T-cell (primary cell): ENCODE measurements around the gene PRODH2. TPM values are rescaled to one million over a fixed set of nuclear protein-coding genes. Genes with fewer than 3 reads are reported as not detected.

Source experiments
- ATAC-seq, 4 experiments: fragments of 200-7000 bp in 3 of 4; fragments of 150-1000 bp in 1 of 4; cut with Tn5 transposase; replicated peaks in 1 of 4; 1 replicate in 3 of 4; 2 replicates in 1 of 4; pipeline ENCODE4 v1.10.0; 2021; ENCODE audit warnings: moderate library complexity in 3 of 4, mild to moderate bottlenecking in 2 of 4, moderate number of reproducible peaks in 1 of 4
- CTCF ChIA-PET, 2 donors: fragments of 300-600 bp; sonication (Branson Sonifier 250); formaldehyde crosslinking; loops; one replicate each; lab custom pipeline; 2022; ENCODE audit warnings: antibody characterized with exemption in 2 of 2; lab: Charles Lee
- POLR2A ChIA-PET, 2 donors: fragments of 300-600 bp; sonication (Branson Sonifier 250); formaldehyde crosslinking; loops; one replicate each; lab custom pipeline; 2022; ENCODE audit warnings: antibody characterized with exemption in 2 of 2; lab: Charles Lee
- DNase-seq, 35 experiments: peaks; one replicate each; pipeline versions ENCODE4 v3.0.0 to v3.0.0-alpha.2; 2013 to 2023
- H3K27ac ChIP-seq: one replicate; pipeline ENCODE4 v1.5.1; 2013; ENCODE audit warnings: low read length
- H3K27me3 ChIP-seq, 2 experiments: replicated peaks in 1 of 2; 1 replicate in 1 of 2; 2 replicates in 1 of 2; pipeline versions ENCODE4 v1.6.1 to v1.7.0; 2013; ENCODE audit warnings: low read length in 1 of 2, mixed read lengths in 1 of 2; ENCODE audit not compliant: control insufficient read depth in 2 of 2, insufficient read depth in 2 of 2; ENCODE audit errors: extremely low read depth in 1 of 2
- H3K36me3 ChIP-seq, 2 donors: 1 replicate in 1 of 2; 2 replicates in 1 of 2; pipeline versions ENCODE4 v1.6.1 to v1.7.0; 2013; ENCODE audit warnings: low read length in 1 of 2; ENCODE audit not compliant: control insufficient read depth in 2 of 2, insufficient read depth in 1 of 2; ENCODE audit errors: extremely low read depth in 1 of 2
- H3K4me1 ChIP-seq, 2 experiments: 1 replicate in 1 of 2; 2 replicates in 1 of 2; pipeline versions ENCODE4 v1.6.1 to v1.7.0; 2013; ENCODE audit warnings: low read length in 2 of 2, mixed read lengths in 1 of 2; ENCODE audit not compliant: insufficient read depth in 2 of 2, control insufficient read depth in 1 of 2; ENCODE audit errors: extremely low read depth in 1 of 2
- H3K4me3 ChIP-seq, 2 donors: 1 replicate in 1 of 2; 2 replicates in 1 of 2; pipeline versions ENCODE4 v1.5.1 to v1.7.0; 2013; ENCODE audit warnings: mild to moderate bottlenecking in 2 of 2, low read length in 1 of 2, moderate library complexity in 1 of 2; ENCODE audit not compliant: control insufficient read depth in 1 of 2; ENCODE audit errors: extremely low read depth in 1 of 2
- H3K9me3 ChIP-seq: 2 replicates; pipeline ENCODE4 v1.7.0; 2013
- H3K27ac Mint-ChIP-seq, 2 donors: one replicate each; pipeline ENCODE4 v1.8.0; 2020 to 2021; ENCODE audit warnings: mild to moderate bottlenecking in 2 of 2, mixed read lengths in 2 of 2
- H3K27me3 Mint-ChIP-seq, 2 donors: one replicate each; pipeline ENCODE4 v1.8.0; 2021 to 2022; ENCODE audit warnings: mixed read lengths in 2 of 2
- H3K36me3 Mint-ChIP-seq: one replicate; pipeline ENCODE4 v1.8.0; 2021; ENCODE audit warnings: mixed read lengths
- H3K4me1 Mint-ChIP-seq, 3 donors: one replicate each; pipeline ENCODE4 v1.8.0; 2020 to 2022; ENCODE audit warnings: mixed read lengths in 3 of 3, mild to moderate bottlenecking in 1 of 3
- H3K4me3 Mint-ChIP-seq, 3 donors: one replicate each; pipeline ENCODE4 v1.8.0; 2020 to 2022; ENCODE audit warnings: mild to moderate bottlenecking in 3 of 3, mixed read lengths in 3 of 3, moderate library complexity in 3 of 3
- H3K9me3 Mint-ChIP-seq, 3 donors: one replicate each; pipeline ENCODE4 v1.8.0; 2020 to 2022; ENCODE audit warnings: mixed read lengths in 3 of 3
- WGBS: methylation state at CpG from one replicate; pipeline ENCODE4 v1.1.5; 2013; ENCODE audit warnings: missing lambda C conversion rate; ENCODE audit not compliant: insufficient coverage; 5-methylcytosine and 5-hydroxymethylcytosine counted together
- total RNA-seq, 35 experiments: library from RNA in 6 of 35; stranded (reverse) in 6 of 35; fragments of 120-200 nt in 1 of 35; gene quantifications; one replicate each; pipeline versions ENCODE4 v1.2.1 to v1.2.4 and lab custom pipeline; 2013 to 2026

PRODH2 gene
- total RNA-seq, 5 donors from 2014 or later (not counting 1 experiment from before 2014, with no cell fraction given): not detected

GRCh38 chr19:35764432-35765315 lies 48.0 kb downstream of the PRODH2 start:
- Histone ChIP-seq H3K9me3 (no peaks in the 10 kb centered on the region), H3K27me3 (no peaks in the 10 kb centered on the region), H3K4me1 (peaks cover 0 to 3% of the 10 kb centered on the region in 2 experiments), H3K27ac (no peak overlapping the region), H3K36me3 (peaks cover 17 to 41% of the 10 kb centered on the region in 2 donors), H3K4me3 (no peak overlapping the region)
- CTCF ChIA-PET: no interaction called here
- ATAC-seq: no peak
- H3K36me3 Mint-ChIP-seq: peaks cover 18% of the 10 kb centered on the region
- POLR2A ChIA-PET: no interaction called here
- DNase-seq: no peak
- no peaks in the 10 kb centered on the region for H3K27me3 Mint-ChIP-seq
- H3K9me3 Mint-ChIP-seq: no peaks in the 10 kb centered on the region
- 99% methylated on average over 8 of the region's 17 CpGs for WGBS
- no peak overlapping the region for H3K27ac Mint-ChIP-seq
- H3K4me1 Mint-ChIP-seq: peaks cover under 1 to 9% (median 3%) of the 10 kb centered on the region in 3 donors
- H3K4me3 Mint-ChIP-seq: no peak overlapping the region

DNA sequence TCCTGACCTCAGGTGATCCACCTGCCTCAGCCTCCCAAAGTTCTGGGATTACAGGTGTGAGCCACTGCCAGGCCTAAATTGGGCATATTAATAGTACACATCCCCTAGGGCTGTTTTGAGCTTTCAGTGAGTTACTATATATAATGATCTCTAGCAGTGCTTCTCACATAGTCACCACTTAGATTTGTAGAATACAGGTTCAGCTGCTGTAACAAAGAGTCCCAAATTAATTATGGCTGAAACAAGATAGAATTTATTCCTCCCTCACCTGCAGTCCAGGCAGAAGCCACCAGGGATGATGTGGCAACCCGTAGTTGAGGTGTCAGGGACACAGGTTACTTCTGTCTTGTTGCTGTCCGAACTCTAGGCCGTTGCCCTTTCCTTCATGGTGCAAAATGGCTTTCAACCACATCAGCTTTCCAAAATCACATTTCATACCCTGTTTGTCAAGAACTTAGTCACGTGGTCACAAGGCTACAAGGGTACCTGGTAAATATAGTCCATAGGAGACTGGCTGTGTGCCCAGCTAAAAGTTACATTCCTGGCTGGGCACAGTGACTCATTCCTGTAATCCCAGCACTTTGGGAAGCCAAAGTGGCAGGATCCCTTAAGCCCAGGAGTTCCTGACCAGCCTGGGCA lies 51.8 kb downstream of the PRODH2 start:
- ChIA-PET CTCF (interaction anchor here in 1 of 2 donors (0.5 kb wide), 1 partner anchor 59 kb away, joined by 5 read pairs; no protein-coding TSS in a partner anchor), POLR2A (no interaction called here)
- H3K4me3 Mint-ChIP-seq: no peak overlapping the region
- Histone ChIP-seq H3K9me3 (no peaks in the 10 kb centered on the region), H3K27me3 (peaks cover 0 to 15% of the 10 kb centered on the region in 2 experiments), H3K4me1 (peaks cover 18 to 36% of the 10 kb centered on the region in 2 experiments), H3K27ac (no peak overlapping the region), H3K36me3 (peaks cover 17 to 37% of the 10 kb centered on the region in 2 donors), H3K4me3 (no peak overlapping the region)
- peaks cover 27 to 44% (median 29%) of the 10 kb centered on the region in 3 donors for H3K4me1 Mint-ChIP-seq
- WGBS: 83% methylated on average over 1 of the region's 4 CpGs
- no peaks in the 10 kb centered on the region for H3K9me3 Mint-ChIP-seq
- H3K27me3 Mint-ChIP-seq: peaks cover 4 to 5% of the 10 kb centered on the region in 2 donors
- DNase-seq: no peak
- no peak for ATAC-seq
- no peak overlapping the region for H3K27ac Mint-ChIP-seq
- H3K36me3 Mint-ChIP-seq: peaks cover 18% of the 10 kb centered on the region

DNA sequence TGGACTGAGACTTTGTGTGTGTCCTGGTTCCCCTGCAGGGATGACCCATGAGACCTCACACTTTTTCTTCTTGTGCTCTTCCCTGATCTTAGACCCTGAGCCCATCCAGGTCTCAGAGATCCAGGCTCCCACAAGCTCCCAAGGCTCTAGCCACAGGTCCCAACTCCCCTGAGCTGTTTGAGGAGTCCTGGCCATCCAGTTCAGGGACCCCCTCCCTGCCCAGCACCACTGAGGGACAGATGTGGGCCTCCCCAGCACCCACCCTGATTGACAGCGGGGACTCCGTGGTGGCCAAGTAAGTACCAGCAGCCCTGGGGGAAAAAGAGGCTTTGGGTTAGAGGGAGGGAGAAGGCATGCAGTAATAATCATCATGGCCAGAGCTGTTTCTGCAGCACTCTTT lies 52.9 kb downstream of the PRODH2 start:
- H3K27me3 Mint-ChIP-seq: peaks cover 6 to 9% of the 10 kb centered on the region in 2 donors
- peak overlapping the region in 2 of 3 donors; percentile 67 to 89 for H3K4me3 Mint-ChIP-seq
- ChIA-PET POLR2A (no interaction called here), CTCF (no interaction called here)
- Histone ChIP-seq H3K9me3 (no peaks in the 10 kb centered on the region), H3K36me3 (peaks cover 13 to 28% of the 10 kb centered on the region in 2 donors), H3K27ac (no peak overlapping the region), H3K4me1 (peaks cover 20 to 42% of the 10 kb centered on the region in 2 experiments), H3K4me3 (no peak overlapping the region), H3K27me3 (peaks cover 0 to 18% of the 10 kb centered on the region in 2 experiments)
- H3K9me3 Mint-ChIP-seq: no peaks in the 10 kb centered on the region
- WGBS: 100% methylated on average over 1 of the region's 2 CpGs
- no peak for DNase-seq
- H3K27ac Mint-ChIP-seq: no peak overlapping the region
- peaks cover 32 to 50% (median 33%) of the 10 kb centered on the region in 3 donors for H3K4me1 Mint-ChIP-seq
- no peak for ATAC-seq
- peaks cover 14% of the 10 kb centered on the region for H3K36me3 Mint-ChIP-seq

DNA sequence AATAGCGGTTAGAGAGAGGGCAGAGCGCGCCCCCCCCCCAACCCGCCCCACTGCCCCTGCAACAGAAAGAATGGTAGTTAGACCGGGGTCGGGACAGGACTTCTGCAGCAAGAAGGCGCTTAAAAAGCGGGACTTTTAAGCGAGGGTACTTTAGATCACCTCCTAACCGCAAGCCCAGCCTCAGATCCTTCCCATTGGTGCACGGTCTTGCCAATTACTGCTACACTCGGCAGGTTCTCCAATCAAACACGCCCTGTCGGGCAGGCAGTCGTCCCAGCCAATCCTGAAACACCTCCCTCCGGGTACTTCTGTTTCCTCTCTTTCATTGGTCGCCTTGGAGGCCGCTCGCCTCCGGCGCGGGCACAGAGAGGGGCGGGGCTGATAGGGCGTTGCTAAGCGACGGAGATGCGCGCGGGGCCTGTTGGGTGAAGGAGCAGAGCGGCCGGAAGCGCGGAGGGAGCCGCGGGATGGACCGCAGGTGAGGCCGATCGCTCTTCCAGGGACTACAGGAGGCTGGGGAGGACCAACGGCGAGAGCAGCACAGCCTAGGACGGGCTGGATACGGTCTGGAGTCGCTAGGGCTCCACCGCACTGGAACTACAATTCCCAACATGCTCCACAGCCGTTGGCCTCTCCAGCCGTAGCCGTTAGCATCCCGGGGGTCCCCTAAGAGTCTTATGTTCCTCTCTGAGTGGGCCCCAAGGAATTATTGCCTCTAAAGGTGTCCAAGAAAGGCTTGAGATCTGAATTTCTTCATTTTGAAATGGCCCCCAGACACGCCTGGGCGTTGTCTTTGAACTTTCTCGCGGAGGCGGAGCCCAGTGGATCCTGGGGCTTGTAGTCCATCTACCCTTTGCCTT lies 54.7 kb downstream of the PRODH2 start, which contains the start of gene PROSER3:
TSS of gene PROSER3 (plus strand) at position 428 of the 860 bp plus-strand sequence. CDS start at position 468, 40 bp downstream.
- peak; percentile 95 to 100 (median 98) for DNase-seq
- Mint-ChIP-seq H3K4me1 (peaks cover 32 to 51% (median 34%) of the 10 kb centered on the region in 3 donors), H3K4me3 (peak within 1 kb of the TSS; percentile 89 to 95 (median 93)), H3K27ac (peak within 1 kb of the TSS; percentile 91 to 95), H3K9me3 (no peaks in the 10 kb centered on the region), H3K27me3 (peaks cover 7 to 10% of the 10 kb centered on the region in 2 donors), H3K36me3 (peaks cover 23% of the 10 kb centered on the region)
- no peaks in the 10 kb centered on the region for H3K9me3 ChIP-seq
- H3K4me1 ChIP-seq: peaks cover 20 to 43% of the 10 kb centered on the region in 2 experiments
- ChIA-PET CTCF (interaction anchor here in 1 of 2 donors (0.7 kb wide), 1 partner anchor 160 kb away, joined by 3 read pairs; no protein-coding TSS in a partner anchor), POLR2A (no interaction called here)
- peaks cover 0 to 18% of the 10 kb centered on the region in 2 experiments for H3K27me3 ChIP-seq
- WGBS: under 1% methylated on average over 44 of the region's 53 CpGs
- peak within 1 kb of the TSS; percentile 87 for H3K27ac ChIP-seq
- ATAC-seq: peak; percentile 95 to 97 (median 96)
- H3K4me3 ChIP-seq: peak within 1 kb of the TSS; percentile 83 to 100
- peaks cover 15 to 34% of the 10 kb centered on the region in 2 donors for H3K36me3 ChIP-seq

DNA sequence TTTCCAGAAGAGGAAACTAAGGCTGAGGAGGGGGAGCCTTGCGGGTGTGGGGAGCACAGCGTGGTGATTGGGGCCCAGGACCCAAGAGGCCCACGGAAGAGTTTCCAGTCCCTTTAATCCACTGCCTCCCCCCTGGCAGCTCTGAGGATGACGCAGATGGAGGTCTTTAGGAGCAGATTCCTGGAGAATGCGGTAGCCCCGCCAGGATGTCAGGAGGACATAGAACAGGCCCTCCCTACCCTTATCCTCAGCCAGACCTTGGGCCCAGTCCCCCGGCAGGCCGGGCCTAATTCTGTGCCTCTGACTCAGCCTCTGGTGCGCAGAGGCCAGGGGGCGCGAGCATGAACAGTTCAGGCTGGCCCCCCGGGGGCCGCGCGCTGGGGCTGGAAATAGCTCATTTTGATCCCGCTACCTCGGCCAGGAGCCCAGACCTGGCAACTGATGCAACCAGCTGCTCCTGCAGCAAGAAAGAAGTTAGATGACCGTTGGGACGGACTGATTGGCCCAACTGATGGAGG lies 55.4 kb downstream of the PRODH2 start:
- CTCF ChIA-PET: interaction anchor here in 1 of 2 donors (0.7 kb wide), 1 partner anchor 159 kb away, joined by 3 read pairs; no protein-coding TSS in a partner anchor
- no peak for DNase-seq
- H3K9me3 ChIP-seq: no peaks in the 10 kb centered on the region

More for the DNA sequence above, 55.4 kb downstream of the PRODH2 start:
- WGBS: 23% methylated on average over 12 of the region's 19 CpGs
- Histone ChIP-seq H3K36me3 (peaks cover 15 to 39% of the 10 kb centered on the region in 2 donors), H3K4me1 (peaks cover 20 to 43% of the 10 kb centered on the region in 2 experiments), H3K4me3 (peak overlapping the region; percentile 74 to 83), H3K27ac (peak overlapping the region; percentile 87), H3K27me3 (peaks cover 0 to 21% of the 10 kb centered on the region in 2 experiments)
- Mint-ChIP-seq H3K27ac (peak overlapping the region in 1 of 2 donors; percentile 95), H3K4me3 (peak overlapping the region; percentile 89 to 95 (median 93)), H3K27me3 (peaks cover 7 to 10% of the 10 kb centered on the region in 2 donors), H3K36me3 (peaks cover 23% of the 10 kb centered on the region), H3K9me3 (no peaks in the 10 kb centered on the region), H3K4me1 (peaks cover 32 to 51% (median 34%) of the 10 kb centered on the region in 3 donors)
- POLR2A ChIA-PET: no interaction called here
- ATAC-seq: no peak
